ENCODE measurements around the gene PRKACG.
A peak's percentile ranks its signal among the peaks of the same experiment; 100 is the strongest.

The PRKACG gene

GRCh38 chr9:69036799-69037198, 22.9 kb upstream of the PRKACG start:
- Histone ChIP-seq H3K4me3 (ENCODE audit: insufficient read depth, low read length, poor library complexity, severe bottlenecking) (peak overlapping the region; percentile 93), H3K79me2 (ENCODE audit: insufficient read depth, low read length) (peaks cover 52% of the 10 kb centered on the region), H3K9me3 (ENCODE audit: insufficient read depth, low read length) (no peaks in the 10 kb centered on the region), H3K36me3 (ENCODE audit: low read length) (no peaks in the 10 kb centered on the region), H3F3A (ENCODE audit: insufficient read depth) (no peaks in the 10 kb centered on the region), H4K20me1 (ENCODE audit: low read depth, low read length) (no peaks in the 10 kb centered on the region), H3K9me2 (replicated peaks; ENCODE audit: insufficient read depth, low read length) (no peaks in the 10 kb centered on the region), H3K27ac (ENCODE audit: low read depth, low read length) (peak overlapping the region; percentile 63), H3K4me2 (ENCODE audit: low read depth, low read length, poor library complexity, severe bottlenecking) (peak overlapping the region; percentile 97), H3K27me3 (ENCODE audit: low read length) (no peaks in the 10 kb centered on the region), H3K9ac (ENCODE audit: low read length) (peak overlapping the region; percentile 79), H2AFZ (ENCODE audit: low read depth, low read length, severe bottlenecking) (peak overlapping the region; percentile 86)
- no peak for TF ChIP-seq EZH2phosphoT487 (conservative IDR thresholded peaks at IDR 0.05; ENCODE audit: low read length)
- TF ChIP-seq CTCF (IDR thresholded peaks at IDR 0.05; ENCODE audit: insufficient read depth, low read length, poor library complexity, severe bottlenecking): no peak

GRCh38 chr9:69036309-69036708, 22.4 kb upstream of the PRKACG start:
- peak overlapping the region; percentile 63 for H3K27ac ChIP-seq (ENCODE audit: low read depth, low read length)

GRCh38 chr9:69035438-69036308, 21.8 kb upstream of the PRKACG start, which contains the start of gene FXN:
TSS of gene FXN (plus strand) at chr9:69035752. CDS start at chr9:69035783, 31 bp downstream.
- peaks cover 40% of the 10 kb centered on the region for H3K79me2 ChIP-seq (ENCODE audit: insufficient read depth, low read length)
- H3K36me3 ChIP-seq (ENCODE audit: low read length): no peaks in the 10 kb centered on the region
- H3F3A ChIP-seq (ENCODE audit: insufficient read depth): no peaks in the 10 kb centered on the region
- peak within 1 kb of the TSS; percentile 93 for H3K4me3 ChIP-seq (ENCODE audit: insufficient read depth, low read length, poor library complexity, severe bottlenecking)
- peak within 1 kb of the TSS; percentile 79 for H3K9ac ChIP-seq (ENCODE audit: low read length)
- H3K9me2 ChIP-seq (replicated peaks; ENCODE audit: insufficient read depth, low read length): no peaks in the 10 kb centered on the region
- H2AFZ ChIP-seq (ENCODE audit: low read depth, low read length, severe bottlenecking): peak within 1 kb of the TSS; percentile 86
- peak within 1 kb of the TSS; percentile 97 for H3K4me2 ChIP-seq (ENCODE audit: low read depth, low read length, poor library complexity, severe bottlenecking)
- H3K27ac ChIP-seq (ENCODE audit: low read depth, low read length): peak within 1 kb of the TSS; percentile 63
- no peaks in the 10 kb centered on the region for H3K27me3 ChIP-seq (ENCODE audit: low read length)
- no peaks in the 10 kb centered on the region for H4K20me1 ChIP-seq (ENCODE audit: low read depth, low read length)
- H3K9me3 ChIP-seq (ENCODE audit: insufficient read depth, low read length): no peaks in the 10 kb centered on the region
- TF ChIP-seq EZH2phosphoT487 (conservative IDR thresholded peaks at IDR 0.05; ENCODE audit: low read length) (no peak), CTCF (IDR thresholded peaks at IDR 0.05; ENCODE audit: insufficient read depth, low read length, poor library complexity, severe bottlenecking) (peak; percentile 96)

More at GRCh38 chr9:69036309-69036708, 22.4 kb upstream of the PRKACG start:
- no peaks in the 10 kb centered on the region for H3K9me3 ChIP-seq (ENCODE audit: insufficient read depth, low read length)
- no peaks in the 10 kb centered on the region for H3K9me2 ChIP-seq (replicated peaks; ENCODE audit: insufficient read depth, low read length)
- H2AFZ ChIP-seq (ENCODE audit: low read depth, low read length, severe bottlenecking): peak overlapping the region; percentile 86
- peak overlapping the region; percentile 97 for H3K4me2 ChIP-seq (ENCODE audit: low read depth, low read length, poor library complexity, severe bottlenecking)
- no peaks in the 10 kb centered on the region for H4K20me1 ChIP-seq (ENCODE audit: low read depth, low read length)
- H3K27me3 ChIP-seq (ENCODE audit: low read length): no peaks in the 10 kb centered on the region
- no peaks in the 10 kb centered on the region for H3F3A ChIP-seq (ENCODE audit: insufficient read depth)
- H3K36me3 ChIP-seq (ENCODE audit: low read length): no peaks in the 10 kb centered on the region
- H3K79me2 ChIP-seq (ENCODE audit: insufficient read depth, low read length): peaks cover 47% of the 10 kb centered on the region
- H3K4me3 ChIP-seq (ENCODE audit: insufficient read depth, low read length, poor library complexity, severe bottlenecking): peak overlapping the region; percentile 93
- peak overlapping the region; percentile 79 for H3K9ac ChIP-seq (ENCODE audit: low read length)
- TF ChIP-seq EZH2phosphoT487 (conservative IDR thresholded peaks at IDR 0.05; ENCODE audit: low read length) (no peak), CTCF (IDR thresholded peaks at IDR 0.05; ENCODE audit: insufficient read depth, low read length, poor library complexity, severe bottlenecking) (no peak)
